Activated CD8-positive, alpha-beta memory T cell treated with anti-CD3 and anti-CD28 coated beads for 1 hour (primary cell): ENCODE measurements around the gene CKB.
"Not testable (repeated sequence)": the region's sequence is repeated elsewhere in the genome, so short reads cannot be mapped to it uniquely, and the experiment has no call there.

Experiments
- DNase-seq, 2 donors: peaks; one replicate each; pipeline ENCODE4 v3.0.0-alpha.2; 2020; ENCODE audit warnings: low read depth in 1 of 2; ENCODE audit errors: extremely low read depth in 1 of 2

CKB gene

DNA sequence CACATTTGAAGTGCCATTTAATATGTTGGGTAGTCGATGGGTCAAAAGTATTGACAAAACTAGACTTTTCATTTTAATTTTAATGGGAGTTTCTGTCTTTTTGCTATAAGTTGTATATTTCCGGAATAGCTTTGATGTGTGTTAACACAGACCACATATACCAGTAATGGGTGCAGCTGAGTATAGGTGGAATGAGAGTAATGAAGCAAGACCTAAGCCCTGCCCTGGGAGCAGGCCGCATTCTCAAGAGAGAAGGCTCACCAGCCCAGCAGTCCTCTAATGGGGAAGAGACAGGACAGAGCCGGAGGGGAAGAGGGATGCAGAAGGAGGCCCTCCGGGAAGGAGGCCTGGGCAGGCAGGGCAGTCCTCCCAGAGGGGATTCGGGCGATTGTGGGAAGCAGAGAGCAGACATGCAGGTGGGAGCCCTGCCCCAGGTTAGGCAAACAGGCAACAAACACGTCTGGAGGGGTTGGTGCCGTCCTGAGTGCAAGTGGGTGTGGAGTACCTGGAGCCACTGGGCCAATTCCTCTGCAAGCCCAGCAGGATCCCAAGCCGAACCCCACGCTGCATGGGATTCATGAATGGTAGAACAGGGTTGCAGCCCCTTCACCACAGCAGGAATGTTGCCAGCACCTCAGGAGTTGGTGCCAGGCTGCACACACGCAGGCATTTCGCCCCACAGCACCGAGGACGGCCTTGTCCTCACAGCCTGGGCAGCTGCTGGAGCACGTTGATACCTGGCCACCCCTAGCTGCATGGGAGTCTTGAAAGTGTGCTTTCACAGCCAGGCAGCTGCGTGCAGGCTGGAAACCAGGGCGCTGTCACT, 7.8 kb downstream of the CKB start:
- DNase-seq, result no peak

DNA sequence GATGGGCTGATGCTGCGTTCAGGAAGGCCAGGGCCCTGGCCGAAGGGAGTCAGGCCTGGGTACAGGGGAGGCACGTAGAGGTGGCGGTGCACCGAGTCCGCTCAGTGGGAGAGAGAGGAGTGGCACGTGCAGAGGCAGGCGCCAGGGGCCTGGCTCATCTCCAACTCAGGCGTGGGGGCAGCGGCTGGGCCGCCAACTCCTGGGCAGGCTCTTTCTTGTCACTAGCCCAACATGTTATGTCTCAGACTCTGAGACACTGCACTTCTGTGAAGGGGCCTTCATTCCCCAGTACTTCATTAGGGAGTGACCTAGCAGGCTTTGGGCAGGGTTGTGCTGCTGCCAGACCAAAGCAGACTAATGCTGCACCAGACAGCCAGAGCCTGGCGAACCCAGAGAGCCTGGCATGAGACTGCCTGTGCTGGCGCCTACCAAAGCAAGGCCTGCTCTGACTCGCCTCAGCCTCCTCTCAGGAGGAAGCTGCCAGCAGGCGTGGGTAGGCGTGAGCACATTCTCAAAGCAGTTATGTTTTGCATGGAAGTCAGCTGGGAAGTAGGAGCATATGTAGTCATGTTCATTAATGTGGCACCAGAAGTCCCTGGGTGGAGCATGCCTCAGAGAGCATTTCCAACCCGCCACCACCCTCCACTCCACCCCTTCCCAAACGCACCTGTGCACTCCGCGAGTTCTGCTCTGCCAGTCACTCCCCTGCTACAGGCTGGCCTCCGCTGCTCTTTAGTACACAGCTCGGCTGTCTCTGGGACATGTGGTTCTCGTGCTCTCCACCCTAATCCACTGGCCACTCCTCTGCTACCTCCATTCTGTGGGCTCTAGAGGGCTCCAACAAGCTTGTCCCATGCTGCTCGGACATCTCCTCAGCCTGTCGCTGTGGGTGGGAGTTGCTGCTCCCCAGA, 9.7 kb downstream of the CKB start:
- no peak for DNase-seq

DNA sequence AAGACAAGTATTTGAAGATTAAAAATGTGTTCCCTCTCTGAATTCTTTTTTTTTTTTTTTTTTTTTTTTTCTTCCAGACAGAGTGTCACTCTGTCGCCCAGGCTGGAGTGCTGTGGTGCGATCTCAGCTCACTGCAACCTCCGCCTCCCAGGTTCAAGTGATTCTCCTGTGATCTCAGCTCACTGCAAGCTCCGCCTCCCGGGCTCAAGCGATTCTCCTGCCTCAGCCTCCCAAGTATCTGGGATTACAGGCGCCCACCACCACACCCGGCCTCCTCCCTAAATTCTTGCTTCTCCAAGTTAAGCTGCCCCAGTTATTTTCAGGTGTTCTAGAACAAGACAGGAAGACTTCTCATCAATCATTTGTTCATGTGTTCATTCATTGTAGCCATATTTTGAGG, 10.4 kb downstream of the CKB start:
- not testable (repeated sequence) for DNase-seq

DNA sequence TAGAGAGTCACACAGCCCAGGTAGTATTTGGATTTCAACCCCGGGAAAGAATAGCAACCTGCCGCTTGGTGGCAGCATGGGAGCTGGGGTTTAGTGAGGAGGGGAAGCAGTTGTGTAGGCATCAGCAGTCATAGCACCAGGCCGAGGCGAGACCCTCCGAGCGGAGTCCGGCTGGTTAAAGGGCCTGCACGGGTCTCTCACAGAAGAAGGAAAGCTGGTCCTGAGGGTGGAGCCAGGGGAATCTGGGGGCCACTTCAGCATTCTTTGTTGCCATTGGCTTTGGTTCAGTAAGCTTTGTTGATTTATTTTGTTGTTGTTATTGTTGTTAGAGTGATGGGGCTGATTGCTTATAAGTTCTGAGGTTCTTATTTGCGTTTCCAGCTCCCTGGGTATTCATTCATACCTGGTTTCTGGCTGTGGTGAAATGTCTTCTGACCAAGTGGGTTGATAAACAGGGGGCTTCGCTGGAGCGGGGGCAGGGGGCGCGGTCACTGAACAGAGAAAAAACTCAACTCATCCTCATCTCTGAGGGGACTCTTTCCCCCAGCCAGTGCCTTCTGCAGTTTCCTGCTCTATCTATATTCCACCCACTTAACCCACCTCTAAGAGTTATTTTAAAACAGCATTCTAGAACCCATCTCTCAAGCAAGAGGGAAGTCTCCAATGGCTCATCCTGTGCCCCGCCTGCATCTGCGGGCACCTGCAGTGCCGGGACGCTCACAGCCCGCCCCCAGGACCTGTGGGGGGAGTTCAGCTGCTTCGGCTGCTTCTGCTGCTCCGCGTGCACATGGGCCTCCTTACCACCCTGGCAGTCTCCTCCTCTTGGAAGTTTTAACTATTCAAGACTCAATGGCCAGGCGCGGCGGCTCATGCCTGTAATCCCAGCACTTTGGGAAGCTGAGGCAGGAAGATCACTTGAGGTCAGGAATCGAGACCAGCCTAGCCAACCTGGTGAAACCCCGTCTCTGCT, 11.6 kb downstream of the CKB start:
- DNase-seq, result no peak

DNA sequence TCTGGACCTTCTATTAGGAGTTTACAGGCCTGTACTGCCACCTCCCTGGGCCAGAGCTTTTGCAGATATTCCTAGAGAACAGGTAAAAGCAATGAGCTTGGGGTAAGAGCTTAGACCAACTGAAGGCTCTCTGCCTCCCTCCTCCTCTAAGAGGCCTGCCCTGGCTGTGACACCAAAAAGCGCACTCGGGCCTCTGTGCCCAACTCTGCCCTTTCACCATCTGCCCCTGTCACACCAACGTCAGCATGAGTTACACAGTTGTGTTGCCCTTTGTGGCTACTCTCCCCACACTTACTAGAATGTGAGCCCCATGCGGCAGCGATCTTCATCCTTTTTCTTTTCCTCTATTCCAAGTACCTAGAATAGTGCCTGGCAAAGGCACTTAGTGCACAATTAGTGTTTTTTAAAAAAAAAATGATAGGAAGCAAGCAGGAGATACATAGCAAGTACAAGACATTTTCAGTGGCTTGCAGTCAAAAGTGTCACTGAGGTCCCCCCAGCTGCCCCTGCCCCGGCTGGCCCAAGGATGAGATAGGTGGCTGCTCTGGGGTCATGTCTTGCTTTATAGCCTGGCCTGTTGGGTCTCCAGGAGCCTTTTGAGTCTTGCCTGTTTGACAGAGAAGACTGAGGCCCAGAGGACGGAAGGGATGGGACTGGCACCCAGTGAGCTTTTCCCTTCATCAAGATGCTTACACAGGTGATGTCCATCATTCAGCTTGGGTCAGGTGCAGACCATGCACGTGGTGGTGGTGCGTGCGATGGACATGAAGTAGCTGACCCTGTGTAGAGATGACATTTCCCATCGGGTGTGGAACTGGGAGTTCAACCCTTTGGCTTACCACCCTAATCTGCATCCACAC, 12.5 kb downstream of the CKB start:
- no peak for DNase-seq

DNA sequence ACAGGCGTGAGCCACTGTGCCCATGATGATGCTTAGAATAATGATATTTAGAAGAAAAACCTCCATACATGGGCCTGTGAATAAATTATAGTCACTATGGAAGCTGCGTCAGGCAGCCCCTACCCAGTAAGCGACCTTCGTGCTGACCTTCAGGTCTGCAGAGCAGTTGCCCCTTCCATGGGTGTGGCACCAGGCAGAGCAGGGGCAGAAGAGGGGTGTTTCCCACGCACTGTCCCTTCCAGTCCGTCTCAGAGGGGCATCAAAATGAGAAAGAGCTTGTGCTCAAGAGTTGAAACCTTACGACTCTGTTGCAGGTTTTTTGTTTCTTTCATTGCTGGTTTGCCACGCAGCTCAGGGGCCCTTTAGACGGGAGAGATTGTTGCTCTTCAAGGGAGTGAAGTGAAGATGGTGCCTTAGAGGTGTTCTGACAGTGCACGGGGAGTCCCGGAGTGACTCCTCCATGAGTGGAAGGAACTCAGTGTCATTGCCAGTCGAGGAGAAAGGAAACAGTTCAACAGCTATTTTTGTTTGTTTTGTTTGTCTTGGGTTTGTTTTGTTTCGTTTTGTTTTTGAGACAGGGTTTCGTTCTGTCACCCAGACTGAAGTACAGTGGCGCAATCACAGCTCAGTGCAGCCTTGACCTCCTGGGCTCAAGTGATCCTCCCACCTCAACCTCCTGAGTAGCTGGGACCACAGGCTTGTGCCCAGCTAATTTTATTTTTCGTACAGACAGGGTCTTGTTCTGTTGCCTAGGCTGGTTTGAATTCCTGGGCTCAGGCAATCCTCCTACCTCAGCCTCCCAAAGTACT, 13.9 kb downstream of the CKB start:
- no peak for DNase-seq

DNA sequence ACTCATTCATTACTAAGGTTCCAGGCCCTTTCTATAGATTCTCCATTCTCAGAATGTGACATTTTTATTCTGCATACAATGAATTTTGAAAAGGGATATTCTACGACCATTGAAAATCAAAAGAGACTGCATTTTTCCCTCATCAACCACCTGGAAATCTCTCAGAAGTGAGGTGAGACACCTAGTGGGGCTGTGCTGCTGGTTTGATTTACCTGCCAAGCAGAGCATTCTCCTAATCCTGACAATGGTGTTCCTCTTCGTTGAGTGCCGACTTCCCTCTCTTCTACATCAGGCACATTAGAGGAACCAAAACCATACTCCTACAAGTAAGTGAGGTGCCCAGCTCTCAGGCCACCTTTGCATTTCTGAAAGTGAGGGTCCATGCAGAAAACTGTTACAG, 14.9 kb downstream of the CKB start:
- DNase-seq, result no peak

DNA sequence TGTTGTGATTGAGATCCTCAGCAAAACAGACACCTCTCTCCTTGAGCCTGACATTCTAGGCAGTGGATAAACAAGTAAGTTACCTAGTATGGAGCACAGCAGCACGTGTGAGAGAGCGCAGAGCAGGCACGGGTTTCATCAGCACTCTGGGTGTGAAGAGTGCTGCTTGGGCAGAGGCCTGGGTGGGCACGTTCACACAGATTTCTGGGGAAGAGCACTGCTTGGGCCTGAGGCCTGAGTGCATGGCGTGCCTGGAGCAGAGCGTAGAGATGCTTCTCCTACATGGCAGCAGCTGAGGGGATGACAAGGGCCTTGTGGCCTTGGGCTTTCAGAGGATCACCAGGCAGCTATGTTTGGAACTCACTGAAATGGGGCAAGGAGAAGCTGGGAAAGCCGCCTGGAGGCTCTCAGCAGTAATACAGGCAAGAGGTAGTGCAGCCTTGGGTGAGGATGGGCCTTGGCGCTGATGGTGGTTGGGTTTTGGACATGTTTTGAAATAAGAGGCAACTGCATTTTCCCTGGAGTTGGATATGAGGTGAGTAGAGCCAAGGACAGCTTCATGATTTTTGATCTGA, 17.6 kb downstream of the CKB start:
- DNase-seq, result no peak

DNA sequence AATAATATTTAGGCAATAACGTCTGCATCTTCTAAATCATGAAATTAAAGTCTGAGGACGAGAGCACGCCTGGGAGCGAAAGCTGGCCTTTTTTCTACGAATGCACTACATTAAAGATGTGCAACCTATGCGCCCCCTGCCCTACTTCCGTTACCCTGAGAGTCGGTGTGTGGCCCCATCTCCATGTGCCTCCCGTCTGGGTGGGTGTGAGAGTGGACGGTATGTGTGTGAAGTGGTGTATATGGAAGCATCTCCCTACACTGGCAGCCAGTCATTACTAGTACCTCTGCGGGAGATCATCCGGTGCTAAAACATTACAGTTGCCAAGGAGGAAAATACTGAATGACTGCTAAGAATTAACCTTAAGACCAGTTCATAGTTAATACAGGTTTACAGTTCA, 19.3 kb downstream of the CKB start:
- no peak for DNase-seq

DNA sequence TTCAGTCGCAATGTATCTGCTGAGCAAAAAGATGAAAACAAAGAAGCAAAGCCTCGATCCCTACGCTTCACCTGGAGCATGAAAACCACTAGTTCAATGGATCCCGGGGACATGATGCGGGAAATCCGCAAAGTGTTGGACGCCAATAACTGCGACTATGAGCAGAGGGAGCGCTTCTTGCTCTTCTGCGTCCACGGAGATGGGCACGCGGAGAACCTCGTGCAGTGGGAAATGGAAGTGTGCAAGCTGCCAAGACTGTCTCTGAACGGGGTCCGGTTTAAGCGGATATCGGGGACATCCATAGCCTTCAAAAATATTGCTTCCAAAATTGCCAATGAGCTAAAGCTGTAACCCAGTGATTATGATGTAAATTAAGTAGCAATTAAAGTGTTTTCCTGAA, 19.8 kb downstream of the CKB start:
- no peak for DNase-seq

DNA sequence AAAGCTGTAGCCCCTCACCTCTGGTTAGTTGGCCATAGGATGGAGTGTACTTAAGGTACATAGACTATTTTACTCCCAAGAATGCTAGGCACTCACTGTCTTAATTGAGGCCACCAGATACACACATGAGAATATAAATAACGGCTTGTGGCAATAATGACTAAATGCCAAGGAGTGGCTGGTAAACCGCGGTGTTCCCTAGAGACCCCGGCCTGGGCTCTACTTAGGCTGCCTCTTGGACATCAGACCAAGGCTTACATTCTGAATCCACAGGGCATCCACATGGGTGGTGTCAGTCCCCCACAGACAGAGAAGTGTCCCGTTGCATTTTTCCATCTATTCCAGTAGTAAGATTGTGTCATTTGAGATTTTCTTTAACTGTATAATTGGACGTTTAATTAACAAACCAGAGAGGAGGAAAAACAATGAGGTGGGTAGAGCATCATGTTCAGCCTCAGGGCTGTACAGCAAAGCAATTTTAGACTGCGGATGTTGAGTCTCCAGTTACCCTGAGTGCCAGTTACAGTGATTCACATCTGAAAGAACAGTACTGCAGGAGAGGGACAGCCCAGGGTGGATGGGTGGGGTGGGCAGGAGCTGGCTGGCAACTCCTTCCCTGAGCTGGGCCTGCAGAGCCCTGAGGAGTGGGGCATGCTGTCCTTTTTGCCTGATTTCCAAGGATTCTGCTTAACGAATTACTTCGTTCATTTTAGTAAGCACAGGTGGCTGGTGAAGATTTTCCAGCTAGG, 20.5 kb downstream of the CKB start:
- DNase-seq, result no peak

DNA sequence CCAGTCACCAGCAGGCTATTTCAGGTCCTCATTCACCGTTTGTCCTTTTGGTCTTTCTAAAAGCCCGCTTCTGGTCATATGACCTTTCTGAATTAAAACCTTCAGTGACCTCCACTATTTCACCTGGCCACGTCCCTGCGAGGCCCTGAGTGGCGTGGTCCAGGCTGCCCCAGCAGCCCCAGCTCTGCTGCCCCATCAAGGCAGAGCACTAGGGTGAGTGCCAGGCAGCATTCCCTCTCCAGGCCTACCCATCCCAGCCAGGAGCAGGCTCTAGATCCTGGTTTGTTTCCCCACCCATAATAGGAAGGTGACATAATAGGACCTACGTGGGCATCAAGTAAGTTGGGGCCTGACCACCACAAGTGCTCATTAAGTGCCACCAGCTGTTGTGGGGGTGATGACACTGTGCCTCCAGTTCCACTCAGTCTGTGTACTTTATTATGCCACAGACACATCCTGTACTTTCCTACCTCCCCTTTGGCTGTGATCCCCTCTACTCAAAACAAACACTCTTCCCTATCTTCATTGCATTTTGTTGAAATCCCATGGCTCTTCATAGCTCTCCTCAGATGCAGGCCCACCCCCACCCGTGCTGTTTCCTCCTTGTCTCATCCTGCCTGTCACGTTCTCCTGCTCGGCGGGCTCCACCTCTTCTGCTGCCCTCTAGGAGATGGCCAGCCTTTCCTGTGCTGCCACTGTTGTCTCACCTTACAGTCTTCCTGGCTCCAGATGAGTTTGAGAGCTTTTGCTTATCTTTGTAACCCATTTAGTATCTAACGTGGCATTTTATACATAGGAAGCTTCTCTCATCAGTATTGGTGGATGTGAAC, 21.4 kb downstream of the CKB start:
- DNase-seq, result no peak

DNA sequence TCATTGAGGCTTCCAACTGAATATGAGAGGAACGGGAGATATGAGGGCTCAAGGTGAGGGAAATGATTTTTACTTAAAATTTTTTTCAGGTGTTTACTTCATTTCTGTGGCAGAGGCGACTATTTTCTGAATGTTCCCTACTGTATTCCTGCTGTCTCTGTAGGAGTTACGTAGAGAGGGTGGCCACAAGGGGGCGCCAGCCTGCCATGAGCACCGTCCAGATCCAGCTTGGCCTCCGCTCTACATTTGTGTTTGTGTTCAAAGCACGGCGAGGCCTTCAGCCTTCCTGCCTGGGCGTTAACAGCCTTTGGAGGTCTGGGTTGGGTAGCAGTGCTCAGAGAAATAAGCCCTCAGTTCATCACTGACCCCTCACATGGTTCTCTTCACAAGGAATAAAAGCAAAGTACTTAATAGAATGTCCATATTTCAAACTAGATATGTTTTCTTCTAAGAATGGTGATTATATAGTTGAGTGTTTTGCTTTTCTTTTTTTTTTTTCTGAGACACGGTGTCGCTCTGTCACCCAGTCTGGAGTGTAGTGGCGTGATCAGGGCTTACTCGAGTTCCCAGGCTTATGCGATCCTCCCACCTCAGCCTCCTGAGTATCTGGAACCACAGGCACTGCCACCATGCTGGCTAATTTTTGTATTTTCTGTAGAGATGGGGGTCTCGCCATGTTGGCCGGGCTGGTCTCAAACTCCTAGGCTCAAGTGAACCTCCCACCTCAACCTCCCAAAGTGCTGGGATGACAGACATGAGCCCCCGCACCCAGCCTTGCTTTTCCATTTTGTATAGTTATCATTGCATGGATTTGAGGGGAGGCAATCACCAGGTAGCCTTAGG, 22.3 kb downstream of the CKB start:
- DNase-seq, result peak; percentile 55 to 74

DNA sequence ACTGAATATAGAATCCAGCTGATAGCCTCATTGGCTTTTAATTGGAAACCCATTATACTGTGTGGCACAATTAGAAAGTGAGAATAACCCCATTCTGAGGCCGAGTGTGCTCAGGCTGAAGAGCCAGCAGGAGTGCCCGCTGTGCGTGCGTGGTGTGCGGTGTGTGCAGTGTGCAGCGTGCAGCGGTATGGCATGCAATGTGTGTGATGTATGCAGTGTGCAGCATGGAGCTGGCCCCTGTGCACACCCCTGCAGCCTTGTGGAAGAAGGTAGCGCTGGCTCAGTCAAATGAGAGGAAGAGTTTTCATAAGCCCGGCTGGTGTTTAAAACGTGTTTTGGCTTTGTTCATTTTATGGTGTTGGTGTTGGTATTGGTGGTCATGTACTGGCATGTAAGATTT, 22.9 kb downstream of the CKB start:
- no peak for DNase-seq

DNA sequence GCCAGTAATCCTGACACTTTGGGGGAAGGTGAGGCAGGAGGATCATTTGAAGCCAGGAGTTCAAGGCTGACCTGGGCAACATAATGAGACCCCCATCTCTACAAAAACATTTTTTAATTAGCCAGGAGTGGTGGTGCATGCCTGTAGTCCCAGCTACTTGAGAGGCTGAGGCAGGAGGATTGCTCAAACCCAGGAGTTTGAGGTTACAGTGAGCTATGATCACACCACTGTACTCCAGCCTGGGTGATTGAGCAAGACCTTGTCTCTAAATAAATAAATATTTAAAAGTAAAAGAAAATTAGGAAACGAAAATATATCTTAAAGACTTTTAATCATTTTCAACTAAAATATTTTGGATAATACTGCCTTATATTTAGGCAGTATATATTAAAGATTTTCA, 25.9 kb downstream of the CKB start:
- no peak for DNase-seq

DNA sequence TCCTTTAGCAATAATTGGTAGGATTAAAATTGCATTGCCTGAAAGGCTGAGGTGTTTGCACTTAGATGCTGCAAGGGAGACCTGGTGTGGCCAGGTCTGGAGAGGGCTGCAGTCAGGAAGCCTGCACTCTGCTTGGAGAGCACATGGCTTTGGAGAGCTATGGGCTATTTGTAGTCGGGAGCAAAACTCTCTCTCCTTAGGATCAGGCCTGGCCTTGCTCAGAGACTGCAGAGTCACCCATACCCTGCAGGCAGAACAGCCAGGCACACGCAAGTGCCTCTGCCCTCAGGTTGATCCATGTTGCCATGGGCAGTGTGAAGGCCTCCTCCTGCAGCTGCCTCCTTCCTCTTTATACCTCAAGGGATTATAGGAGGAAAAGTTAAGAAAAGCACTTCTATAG, 26.8 kb downstream of the CKB start:
- no peak for DNase-seq
